ENCODE data around the gene MCHR2.

GRCh38 chr6:99885051-99885450, 109.0 kb downstream of the MCHR2 start:
- no peak for TF ChIP-seq POLR2A (IDR thresholded peaks at IDR 0.05; ENCODE audit: low read depth, low read length)
- no peak for TF ChIP-seq POLR2AphosphoS5 (IDR thresholded peaks at IDR 0.05; ENCODE audit: low read depth, low read length)
- no peak for TF ChIP-seq TAF1 (IDR thresholded peaks at IDR 0.05; ENCODE audit: borderline replicate concordance, low read depth, low read length)
